HFF-Myc (cell line): ENCODE data around the gene GAS6.
"Not testable (repeated sequence)": the region's sequence is repeated elsewhere in the genome, so short reads cannot be mapped to it uniquely, and the experiment has no call there.

Source experiments
- DNase-seq: peaks from one replicate; pipeline ENCODE4 v3.0.0-alpha.2; 2011; ENCODE audit warnings: low read depth; ENCODE audit errors: extremely low read depth
- H3K4me3 ChIP-seq: replicated peaks from 2 replicates; pipeline ENCODE4 v1.5.1; 2011; ENCODE audit warnings: low read depth, mild to moderate bottlenecking, control low read depth, low read length
- TF ChIP-seq, protein P1 (sequence below): IDR thresholded peaks from 2 replicates; pipeline ENCODE4 v1.5.1; 2012; ENCODE audit warnings: mild to moderate bottlenecking, low read depth, low read length, control low read depth; ENCODE audit errors: missing control alignments

GAS6 gene

DNA sequence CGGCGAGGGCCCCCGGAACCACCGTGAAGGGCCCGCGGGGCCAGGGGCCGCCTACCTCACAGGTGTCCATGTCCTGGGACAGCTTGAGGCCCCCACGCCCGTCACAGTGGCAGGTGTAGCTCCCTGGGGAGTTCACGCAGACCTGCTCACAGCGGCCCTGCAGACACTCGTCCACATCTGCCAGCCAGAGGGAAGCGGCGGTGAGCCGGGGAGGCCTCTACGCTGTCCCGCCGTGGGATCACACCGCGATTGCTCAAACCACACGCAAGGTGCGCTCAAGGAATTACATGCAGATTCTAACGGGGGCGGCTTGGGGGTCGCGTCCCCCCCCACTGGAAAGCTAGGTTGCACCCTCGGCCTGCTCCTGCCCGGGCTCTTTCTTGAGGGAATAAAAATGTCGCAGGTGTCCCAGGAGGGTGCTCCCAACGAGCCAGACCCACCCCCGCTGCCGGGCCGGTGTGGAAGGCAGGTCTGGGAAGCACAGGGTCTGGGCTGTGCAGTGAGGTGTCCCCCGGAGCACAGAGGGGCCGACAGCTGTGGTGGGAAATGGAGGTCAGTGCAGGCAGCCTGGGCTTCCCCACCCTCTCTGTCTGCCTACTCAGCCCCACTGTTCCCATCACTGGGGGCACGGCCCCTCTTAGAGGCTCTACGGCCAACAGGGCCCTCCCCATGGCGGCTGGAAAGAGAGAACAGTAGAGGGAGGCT lies 29.2 kb downstream of the GAS6 start:
- DNase-seq: no peak
- TF ChIP-seq, protein P1, sequence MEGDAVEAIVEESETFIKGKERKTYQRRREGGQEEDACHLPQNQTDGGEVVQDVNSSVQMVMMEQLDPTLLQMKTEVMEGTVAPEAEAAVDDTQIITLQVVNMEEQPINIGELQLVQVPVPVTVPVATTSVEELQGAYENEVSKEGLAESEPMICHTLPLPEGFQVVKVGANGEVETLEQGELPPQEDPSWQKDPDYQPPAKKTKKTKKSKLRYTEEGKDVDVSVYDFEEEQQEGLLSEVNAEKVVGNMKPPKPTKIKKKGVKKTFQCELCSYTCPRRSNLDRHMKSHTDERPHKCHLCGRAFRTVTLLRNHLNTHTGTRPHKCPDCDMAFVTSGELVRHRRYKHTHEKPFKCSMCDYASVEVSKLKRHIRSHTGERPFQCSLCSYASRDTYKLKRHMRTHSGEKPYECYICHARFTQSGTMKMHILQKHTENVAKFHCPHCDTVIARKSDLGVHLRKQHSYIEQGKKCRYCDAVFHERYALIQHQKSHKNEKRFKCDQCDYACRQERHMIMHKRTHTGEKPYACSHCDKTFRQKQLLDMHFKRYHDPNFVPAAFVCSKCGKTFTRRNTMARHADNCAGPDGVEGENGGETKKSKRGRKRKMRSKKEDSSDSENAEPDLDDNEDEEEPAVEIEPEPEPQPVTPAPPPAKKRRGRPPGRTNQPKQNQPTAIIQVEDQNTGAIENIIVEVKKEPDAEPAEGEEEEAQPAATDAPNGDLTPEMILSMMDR: no peak
- H3K4me3 ChIP-seq: no peak overlapping the region

DNA sequence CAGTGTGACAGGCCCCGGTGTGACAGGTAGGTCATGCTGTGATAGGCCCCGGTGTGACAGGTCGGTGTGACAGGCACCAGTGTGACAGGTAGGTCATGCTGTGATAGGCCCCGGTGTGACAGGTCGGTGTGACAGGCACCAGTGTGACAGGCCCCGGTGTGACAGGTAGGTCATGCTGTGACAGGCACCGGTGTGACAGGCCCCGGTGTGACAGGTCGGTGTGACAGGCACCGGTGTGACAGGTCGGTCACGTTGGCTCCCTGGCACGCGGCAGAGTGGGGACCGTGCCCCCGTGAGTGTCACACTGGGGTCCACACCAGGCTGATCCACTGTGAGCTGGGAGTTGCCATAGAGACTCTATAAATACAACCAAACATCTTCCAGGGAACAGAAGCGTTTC lies 29.9 kb downstream of the GAS6 start:
- not testable (repeated sequence) for H3K4me3 ChIP-seq, DNase-seq

DNA sequence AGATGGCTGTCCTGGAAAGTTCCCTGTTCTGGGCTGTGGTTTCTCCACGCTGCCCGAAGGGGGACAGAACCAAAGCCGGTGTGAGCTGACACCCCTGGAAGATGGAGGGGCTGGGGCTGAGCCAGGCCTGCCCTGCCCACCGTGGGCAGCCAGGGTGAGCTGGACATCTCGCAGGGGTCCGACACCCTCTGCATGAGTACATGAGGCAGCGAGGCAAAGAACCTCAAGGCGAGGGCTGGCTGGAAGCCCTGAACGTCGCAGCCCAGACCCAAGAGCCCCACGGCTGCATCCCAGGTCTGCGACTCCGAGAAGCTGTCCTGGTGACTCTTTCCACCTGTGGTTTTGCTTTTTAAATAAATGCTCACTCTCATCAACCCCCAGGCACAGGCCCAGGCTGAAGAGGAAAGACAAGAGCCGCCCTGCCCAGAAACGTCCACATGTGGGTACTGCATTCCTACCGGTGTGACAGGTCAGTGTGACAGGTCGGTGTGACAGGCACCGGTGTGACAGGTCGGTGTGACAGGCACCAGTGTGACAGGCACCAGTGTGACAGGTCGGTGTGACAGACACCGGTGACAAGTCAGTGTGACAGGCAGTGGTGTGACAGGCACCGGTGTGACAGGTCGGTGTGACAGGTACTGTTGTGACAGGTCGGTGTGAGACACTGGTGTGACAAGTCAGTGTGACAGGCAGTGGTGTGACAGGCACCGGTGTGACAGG lies 30.6 kb downstream of the GAS6 start:
- no peak for DNase-seq

DNA sequence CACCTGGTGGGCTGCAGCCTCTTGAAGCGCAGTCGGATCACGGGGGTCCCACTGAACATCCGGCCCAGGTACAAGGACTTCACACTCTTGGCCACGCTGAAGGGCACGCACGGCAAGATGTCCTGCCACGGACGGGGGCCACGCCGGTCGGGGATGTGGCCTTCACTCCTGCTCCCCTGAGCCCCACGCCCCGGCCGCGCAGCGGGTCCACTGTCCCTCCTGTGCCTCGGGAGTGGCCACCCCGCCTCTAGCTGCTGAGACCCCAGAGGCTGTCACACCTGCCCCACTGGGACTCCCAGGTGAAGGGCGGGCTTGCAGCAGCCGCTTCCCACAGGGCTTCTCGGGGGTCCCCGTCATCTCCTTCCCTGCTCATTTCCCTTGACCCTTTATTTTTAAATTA lies 31.2 kb downstream of the GAS6 start:
- TF ChIP-seq, protein P1: no peak
- DNase-seq: no peak
- no peak overlapping the region for H3K4me3 ChIP-seq

More for the DNA sequence above, 30.6 kb downstream of the GAS6 start:
- TF ChIP-seq, protein P1: no peak
- H3K4me3 ChIP-seq: no peak overlapping the region

DNA sequence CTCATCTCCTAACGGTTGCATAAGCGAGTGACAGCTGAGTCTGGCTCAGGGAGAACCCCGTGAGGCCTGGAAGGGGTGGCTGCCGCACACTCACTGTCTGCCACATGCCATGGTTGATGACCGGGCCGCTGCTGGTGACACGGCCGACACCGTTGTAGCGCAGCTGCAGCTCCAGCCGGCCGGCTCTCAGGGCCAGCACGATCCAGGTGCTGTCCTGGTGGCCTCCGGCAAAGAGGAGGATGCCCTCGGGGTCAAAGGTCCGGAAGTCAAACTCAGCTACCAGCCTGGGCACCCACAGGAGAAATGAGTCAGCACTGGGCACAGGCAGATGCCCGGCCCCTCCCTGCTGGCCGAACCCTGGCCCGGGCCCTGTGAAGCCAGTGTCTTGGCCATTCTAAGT lies 31.7 kb downstream of the GAS6 start:
- TF ChIP-seq, protein P1: no peak
- no peak overlapping the region for H3K4me3 ChIP-seq
- DNase-seq: no peak

DNA sequence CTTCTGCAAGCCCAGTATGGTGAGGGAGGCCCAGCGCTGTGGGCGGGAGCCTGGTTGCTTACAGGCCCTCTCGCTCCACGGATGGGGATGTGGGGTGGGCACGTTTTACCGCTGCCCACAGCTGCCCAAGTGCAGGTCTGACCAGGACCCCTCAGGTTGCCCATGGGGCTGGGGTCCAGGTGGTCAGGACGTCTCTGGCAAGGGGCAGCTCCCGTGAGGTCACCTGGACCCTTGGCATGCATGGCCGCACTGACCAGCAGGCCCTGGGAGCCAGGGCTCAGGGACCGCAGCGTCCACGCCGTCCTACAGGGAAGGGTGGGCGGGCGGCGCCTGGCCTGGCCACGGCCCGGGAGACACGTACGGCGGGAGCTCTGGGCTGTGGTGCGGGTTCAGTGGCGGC lies 32.8 kb downstream of the GAS6 start:
- TF ChIP-seq, protein P1: no peak
- H3K4me3 ChIP-seq: no peak overlapping the region
- DNase-seq: no peak

DNA sequence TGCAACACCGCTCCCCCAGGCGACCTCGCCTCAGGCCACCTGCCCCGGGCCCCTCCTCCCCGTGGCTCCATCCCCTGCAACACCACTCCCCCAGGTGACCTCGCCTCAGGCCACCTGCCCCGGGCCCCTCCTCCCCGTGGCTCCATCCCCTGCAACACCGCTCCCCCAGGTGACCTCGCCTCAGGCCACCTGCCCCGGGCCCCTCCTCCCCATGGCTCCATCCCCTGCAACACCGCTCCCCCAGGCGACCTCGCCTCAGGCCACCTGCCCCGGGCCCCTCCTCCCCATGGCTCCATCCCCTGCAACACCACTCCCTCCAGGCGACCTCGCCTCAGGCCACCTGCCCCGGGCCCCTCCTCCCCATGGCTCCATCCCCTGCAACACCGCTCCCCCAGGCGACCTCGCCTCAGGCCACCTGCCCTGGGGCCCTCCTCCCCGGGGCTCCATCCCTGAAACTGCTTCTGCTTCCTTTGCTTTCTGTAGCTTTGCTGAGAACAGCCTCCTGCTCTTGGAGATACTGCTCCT lies 33.4 kb downstream of the GAS6 start:
- DNase-seq, H3K4me3 ChIP-seq: not testable (repeated sequence)
